Fibroblast of skin of abdomen (primary cell): ENCODE results near the gene NUP107.

Source experiments
- DNase-seq: peaks from one replicate; pipeline ENCODE4 v3.0.0-alpha.2; 2013

The NUP107 gene

GRCh38 chr12:68743356-68743755 is 56.6 kb downstream of the NUP107 start:
- peak; percentile 9 for DNase-seq

DNA sequence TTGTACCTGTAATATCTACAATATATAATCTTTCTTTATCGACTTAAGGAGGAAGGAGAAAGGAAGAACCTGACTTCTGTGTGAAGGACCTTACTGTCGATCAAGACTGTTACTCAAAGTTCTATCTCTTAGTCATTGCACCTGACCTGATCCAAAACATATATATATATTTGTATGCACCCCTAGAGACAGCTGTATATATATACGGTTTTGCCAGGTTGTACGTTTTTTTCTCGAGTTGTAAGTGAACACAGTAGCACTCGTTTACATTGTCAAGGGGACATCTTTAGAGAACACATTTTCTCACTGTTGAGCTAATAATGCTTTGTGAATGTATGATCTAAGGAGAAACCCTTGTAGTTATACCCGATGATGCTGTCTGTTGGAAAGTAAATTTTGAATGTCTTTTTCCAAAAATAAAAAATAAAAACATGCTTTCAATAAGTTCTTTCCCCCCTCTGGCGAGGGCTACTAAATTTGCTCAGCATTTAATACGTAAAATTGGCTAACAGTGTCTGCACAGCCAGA is 58.7 kb downstream of the NUP107 start:
- DNase-seq: no peak

GRCh38 chr12:68745904-68746571 is 59.3 kb downstream of the NUP107 start, which contains the start of gene SLC35E3:
Gene SLC35E3 (plus strand): TSS chr12:68746176. CDS start chr12:68746378, 202 bp downstream.
- peak; percentile 88 for DNase-seq

- peak; percentile 69 for DNase-seq
These were observed 59.9 kb downstream of the NUP107 start for GRCh38 chr12:68746572-68747180.

DNA sequence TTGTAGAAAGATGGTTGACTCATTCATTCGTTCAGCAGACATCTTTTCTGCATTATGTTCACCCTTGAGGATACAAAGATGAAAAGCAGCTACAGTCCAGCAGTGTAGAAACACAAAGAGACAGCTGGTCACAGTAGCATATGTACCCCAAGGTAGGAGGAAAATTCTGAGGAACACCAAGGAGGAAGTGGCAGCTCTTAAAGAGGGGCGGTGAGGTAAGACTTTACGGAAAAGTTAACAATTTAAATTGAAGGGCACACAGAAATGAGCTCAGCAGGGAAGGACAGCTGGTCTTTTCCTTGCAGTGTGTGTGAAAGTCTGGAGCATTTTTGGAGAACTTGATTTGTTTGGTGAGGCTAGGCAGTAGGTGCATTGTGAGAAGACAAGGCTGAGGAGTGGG is 62.7 kb downstream of the NUP107 start:
- no peak for DNase-seq

DNA sequence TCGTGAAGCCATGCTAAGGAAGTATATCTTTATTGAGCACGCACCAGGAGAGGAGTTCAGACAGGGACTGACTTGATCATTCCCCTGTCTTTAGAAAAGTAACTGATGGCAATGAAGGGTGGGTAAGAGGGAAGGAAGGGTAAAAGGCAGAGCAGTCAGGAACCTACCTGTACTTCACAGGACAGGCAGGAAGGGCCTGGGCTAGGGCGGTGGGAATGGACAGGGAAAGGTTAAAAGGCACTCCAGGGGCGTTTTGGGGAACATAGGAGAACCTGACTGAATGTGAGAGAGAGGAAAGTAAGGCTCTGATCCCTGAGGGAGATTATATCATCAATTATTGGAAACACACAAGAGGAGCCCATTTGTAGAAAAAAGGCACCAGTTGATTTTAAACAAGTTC is 63.1 kb downstream of the NUP107 start:
- no peak for DNase-seq

- no peak for DNase-seq
These were observed 63.7 kb downstream of the NUP107 start for GRCh38 chr12:68750506-68750905.

DNA sequence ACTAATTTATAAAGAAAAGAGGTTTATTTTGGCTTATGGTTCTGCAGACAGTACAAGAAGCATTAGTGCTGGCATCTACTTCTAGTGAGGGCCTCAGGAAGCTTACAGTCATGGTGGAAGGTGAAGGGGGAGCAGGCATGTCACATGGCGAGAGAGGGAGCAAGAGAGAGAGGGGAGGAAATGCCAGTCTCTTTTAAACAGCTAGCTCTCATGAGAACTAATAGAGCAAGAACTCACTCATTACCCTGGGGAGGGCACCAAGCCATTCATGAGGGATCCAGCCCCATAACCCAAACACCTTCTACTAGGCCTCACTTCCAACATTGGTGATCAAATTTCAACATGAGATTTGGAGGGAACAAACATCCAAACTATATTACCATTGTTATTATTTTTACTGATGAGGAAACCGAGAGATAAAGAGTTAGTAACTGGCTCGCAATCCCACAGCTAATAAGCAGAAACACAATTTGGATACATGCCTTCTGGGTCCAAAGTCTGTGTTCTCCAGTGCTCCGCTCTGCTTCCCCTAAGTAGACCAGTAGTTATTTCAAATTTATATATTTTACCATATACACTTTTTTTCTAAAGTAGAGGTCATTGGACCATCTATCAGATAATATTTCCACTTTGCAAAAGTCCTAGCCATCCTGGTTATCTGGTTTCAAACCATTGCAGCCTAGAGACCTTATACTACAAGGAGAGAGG is 68.9 kb downstream of the NUP107 start:
- no peak for DNase-seq

DNA sequence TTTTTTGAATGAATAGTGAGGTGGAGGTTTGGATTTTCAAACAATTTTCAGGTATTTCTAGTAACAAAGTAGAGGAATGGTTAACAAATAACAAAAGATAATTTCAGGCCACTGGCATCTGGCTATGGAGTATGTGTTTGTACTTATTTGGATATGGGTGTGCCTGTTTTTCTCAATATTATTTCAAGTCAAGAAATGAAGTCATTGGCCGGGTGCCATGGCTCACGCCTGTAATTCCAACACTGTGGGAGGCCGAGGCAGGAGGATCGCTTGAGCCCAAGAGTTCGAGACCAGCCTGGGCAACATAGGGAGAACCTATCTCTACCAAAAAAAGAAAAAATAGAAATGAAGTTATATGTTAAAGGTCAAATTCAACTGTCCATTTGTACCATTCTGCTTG is 73.1 kb downstream of the NUP107 start:
- no peak for DNase-seq

DNA sequence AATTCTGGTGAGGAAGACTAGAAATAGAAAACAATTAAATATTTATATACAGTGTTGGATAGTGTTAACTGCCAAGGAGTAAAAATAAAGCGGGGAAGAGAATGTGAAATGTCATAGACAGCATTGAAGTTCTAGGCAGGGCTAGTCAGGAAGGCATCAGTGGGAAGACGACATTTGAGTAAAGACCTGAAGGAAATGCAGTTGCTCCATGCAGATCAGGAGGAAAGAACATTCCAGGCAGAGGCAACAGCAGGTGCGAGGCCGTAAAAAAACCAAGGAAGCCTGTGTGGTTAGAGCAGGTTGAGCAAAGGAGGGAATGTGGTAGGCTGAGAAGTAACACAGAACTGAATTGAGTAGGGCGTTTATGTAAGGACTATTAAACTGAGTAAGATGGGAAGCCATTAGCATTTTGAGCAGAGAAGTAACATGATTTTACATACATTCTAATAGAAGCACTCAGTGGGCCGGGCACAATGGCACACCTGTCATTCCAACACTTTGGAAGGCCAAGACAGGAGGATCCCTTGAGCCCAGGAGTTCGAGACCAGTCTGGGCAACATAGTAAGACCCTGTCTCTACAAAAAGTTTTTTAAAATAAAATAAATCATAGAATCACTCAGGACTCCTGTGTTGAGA is 74.1 kb downstream of the NUP107 start:
- no peak for DNase-seq

GRCh38 chr12:68761442-68761812 is 74.6 kb downstream of the NUP107 start:
- DNase-seq: no peak

DNA sequence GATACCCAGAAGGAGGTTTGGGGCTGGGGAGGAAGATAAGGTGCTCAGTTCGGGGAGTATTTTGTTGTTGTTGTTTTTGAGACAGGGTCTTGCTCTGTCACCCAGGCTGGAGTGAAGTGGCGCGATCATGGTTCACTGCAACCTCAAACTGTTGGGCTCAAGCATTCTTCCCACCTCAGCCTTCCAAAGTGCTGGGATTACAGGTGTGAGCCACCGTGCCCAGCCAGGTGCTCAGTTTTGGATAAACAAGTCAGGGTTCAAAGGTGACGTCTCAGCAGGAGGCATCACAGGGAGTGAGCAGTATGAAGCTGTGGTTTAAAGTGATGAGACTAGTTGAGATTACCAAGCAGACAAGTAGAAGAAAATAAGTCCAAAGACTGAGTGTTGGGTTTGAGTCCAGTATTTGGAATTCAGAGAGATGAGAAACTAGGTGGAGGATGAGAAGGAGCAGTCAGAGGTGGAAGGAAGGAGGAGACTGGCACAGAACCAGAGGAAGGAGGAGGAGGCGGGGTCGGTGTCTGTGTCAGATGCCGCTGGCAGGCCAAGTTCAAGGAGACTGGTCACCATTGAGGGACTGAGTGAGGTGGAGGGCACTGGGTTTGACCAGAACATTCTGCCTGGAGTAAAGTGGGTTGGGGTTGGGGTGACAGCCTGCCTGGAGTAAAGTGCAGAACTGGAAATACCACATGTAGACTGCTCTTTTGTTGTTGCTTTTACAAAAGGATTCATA is 75.3 kb downstream of the NUP107 start:
- no peak for DNase-seq

DNA sequence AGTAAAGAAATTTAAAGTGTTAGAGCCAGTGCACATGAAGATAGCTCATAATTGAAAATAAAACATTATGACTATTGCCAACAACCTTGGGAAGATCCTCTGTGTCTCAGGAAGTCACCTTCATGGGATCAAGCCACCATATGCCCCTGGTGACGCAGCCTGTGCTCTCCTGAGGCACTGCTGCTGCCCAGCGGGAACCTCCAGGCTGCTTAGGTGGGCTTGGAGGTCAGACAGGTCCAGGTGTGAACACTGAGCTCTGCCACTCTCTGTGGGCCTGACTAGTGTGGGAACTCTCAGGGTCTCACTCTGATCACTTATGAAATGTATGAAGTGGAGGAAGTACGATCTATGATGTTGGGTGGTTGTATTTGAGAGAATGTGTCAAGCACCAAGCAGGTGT is 75.9 kb downstream of the NUP107 start:
- no peak for DNase-seq

- DNase-seq: no peak
These were observed 78.9 kb downstream of the NUP107 start for GRCh38 chr12:68765696-68766095.

- DNase-seq: no peak
These were observed 79.9 kb downstream of the NUP107 start for GRCh38 chr12:68766646-68767045.

GRCh38 chr12:68767191-68767590 is 80.4 kb downstream of the NUP107 start:
- no peak for DNase-seq

GRCh38 chr12:68768431-68768939 is 81.7 kb downstream of the NUP107 start:
- peak; percentile 64 for DNase-seq

- DNase-seq: no peak
These were observed 83.2 kb downstream of the NUP107 start for GRCh38 chr12:68769941-68770340.

DNA sequence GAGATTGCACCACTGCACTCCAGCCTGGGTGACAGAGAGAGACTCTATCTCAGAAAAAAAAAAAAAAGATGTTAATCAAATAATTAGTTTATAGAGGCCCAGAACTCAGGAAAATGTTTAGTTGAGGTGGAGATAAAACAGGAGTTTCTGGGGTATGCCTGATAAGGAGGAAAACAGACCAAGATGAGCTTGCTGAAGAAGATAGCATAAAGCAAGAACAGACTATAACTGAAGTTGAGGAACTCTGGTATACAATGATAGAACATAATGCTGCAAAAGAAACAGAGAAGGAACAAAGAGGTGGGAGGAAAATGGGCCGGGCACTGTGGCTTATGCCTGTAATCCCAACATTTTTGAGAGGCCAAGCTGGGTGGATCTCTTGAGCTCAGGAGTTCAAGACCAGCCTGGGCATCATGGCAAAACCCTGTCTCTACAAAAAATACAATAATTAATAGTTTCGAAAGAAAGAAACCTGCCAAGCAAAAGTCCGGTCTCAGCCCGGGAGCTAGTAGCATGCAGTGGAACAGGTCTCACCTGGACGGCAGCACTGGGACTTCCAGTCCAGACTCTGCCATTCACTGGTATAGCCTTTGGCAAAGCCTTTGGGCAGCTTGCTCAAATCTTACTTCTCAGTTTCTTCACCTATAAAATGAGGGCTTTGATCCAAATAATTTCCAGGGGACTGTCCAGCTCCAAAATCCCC is 84.6 kb downstream of the NUP107 start:
- DNase-seq: no peak

- no peak for DNase-seq
These were observed 85.9 kb downstream of the NUP107 start for GRCh38 chr12:68772714-68773113.

DNA sequence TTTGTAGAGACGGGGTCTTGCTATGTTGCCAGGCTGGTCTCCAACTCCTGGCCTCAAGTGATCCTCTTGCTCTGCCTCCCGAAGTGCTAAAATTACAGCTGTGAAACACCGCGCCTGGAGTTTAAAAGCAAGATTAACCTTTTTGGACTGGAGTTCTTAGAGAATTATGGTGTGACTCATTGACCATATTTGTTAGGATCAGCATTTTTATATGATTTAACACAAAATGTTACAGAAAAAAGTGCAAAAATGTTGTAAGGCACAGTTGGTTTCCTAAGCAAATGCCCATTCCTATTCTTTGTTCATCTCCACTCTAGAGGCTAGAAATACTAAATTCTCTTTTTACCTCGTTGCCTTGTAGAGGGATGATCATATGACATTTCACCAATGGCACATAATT is 86.8 kb downstream of the NUP107 start:
- DNase-seq: no peak
